Measurements from ENCODE around the gene ABLIM2.

The ABLIM2 gene

GRCh38 chr4:8177956-8178355, 19.3 kb upstream of the ABLIM2 start:
- intact Hi-C loops (cut with DNase I), result no loop called here
- no peak for DNase-seq

DNA sequence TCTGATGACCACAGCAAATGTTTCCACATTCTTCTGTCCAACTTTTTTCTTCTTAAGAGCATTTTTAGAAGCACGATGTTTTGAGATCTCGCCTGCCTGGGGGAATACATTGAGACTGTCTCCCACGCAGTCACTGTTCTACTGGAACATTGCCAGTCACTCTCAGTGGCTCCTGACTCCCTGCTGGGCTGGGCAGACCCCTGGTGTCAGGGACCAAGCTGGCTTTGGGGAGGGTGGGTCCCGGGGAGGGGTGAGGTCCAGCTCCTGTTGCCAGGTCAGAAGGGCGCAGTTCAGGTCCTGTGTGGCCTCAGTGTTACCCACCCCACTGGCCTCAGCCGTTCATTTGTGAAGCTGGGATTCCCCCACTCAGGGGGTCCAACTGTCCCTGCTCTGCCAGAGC, 18.9 kb upstream of the ABLIM2 start:
- intact Hi-C loops (cut with DNase I), result no loop called here
- peak in 1 of 10 donors; percentile 37 for DNase-seq

GRCh38 chr4:8176547-8177399, 18.2 kb upstream of the ABLIM2 start:
- intact Hi-C loops (cut with DNase I), result no loop called here
- peak in 3 of 10 donors; percentile 31 to 85 (median 57) for DNase-seq

DNA sequence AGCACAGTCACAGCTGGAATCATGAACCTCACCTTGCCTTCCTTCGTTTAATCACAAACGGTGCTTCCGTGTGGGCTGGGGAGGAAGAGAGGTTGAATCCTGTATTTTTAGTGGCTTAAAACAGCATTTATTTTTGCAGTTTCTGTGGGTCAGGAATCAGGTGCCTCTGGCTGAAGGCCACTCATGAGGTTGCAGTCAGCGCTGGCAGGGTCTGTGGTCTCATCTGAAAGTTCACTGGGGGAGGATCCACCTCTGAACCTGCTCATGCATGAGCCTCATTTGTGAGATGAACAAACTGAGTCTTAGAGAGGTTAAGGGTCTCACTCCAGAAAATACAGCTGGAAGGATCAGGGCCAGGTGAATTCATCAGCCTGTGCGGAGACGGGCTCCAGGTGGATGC, 17.1 kb upstream of the ABLIM2 start:
- no peak for DNase-seq
- intact Hi-C loops (cut with DNase I), result no loop called here

DNA sequence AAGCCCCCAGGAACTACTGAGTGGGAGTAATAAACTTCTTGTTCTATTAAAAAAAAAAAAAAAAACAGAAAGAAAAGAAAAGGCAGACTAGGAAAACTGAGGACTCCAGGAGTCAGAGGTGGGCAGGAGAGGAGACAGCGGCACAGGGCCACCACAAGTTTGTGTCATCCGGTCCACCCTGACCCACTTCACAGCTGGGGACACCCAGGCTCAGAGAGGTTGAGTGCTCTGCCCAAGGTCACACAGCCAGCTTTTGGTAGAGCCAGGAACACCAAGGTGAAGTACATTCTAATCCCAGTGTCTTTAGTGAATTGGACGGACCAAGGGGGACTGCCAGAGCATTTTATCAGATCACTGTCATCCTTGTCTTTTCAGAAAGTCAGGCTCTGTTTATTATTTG, 16.4 kb upstream of the ABLIM2 start:
- intact Hi-C loops (cut with DNase I), result no loop called here
- peak in 1 of 10 donors; percentile 63 for DNase-seq

DNA sequence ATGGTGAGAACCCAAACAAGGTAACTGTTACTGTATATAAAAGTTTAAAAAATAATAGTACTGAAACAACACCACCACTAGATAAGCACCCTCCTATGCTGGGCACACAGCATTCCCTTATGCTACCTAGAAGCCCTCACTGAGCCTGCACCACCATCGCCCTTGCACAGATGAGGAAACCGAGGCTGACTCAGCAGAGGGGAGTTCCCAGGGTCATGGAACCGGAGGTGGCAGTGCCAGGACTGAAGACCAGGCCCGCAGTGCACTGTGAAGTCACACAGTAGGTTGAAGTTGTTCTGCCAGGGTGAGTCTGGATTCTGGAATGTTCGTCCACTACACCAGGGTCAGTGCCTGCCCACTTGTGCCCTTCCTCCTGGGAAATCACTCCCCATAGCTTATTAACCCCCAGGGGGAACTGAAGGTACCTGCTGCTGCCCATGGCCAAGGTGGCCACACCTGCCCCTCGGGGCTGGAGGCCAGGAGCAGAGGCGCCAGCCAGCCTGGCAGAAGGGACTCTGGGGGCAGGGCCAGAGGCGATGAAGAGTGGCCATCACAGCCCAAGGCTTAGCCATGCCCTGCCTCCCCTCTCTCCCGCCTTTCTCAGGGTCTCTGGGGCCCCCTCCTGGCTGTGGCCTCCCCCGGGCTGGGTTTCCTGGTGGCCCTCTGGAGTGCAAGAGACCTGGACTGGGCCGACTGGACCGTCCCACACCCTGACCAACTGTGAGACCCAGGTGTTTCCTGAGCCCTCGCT, 15.1 kb upstream of the ABLIM2 start:
- intact Hi-C loops (cut with DNase I), result no loop called here

DNA sequence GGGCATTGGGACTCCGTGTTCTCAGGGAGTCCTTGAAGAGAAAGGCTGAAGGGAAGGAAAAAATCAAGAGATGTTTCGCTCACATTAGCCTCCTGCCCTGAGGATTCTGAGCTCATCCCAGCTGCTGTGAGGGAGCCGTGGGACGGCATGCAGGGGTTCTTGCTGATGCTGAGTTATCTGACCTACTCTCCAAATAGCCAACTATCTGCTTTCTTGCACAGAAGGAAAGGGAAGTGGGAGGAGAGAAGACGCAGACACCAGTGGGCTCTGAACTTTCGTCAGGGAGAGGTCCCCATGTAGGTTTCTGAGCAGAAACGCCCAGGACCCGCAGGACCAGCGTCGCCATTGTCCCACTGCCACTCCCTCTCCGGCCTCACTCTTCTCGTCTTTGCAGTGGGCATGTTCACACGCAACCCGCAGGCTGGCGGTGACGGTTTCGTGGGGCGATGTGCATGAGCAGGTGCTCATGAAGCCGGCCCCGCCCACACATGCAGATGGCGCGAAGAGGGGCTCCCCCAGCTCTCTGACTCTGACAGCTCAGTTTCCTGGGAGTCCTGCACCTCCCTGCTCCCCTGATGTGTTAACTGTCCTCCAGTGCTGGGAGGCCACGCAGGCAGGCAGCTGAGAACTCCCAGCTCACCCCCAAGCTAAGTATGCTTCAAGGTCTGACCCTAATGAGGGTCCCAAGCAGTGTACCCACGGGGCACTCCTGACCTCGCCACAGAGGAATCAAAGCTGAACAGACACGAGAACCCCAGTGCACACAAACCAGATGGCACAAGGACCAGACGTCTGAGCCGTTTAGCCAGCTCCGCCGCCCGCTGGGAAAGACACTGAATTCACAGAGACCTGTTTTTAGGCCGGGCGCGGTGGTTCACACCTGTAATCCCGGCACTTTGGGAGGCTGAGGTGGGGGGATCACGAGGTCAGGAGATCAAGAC, 13.6 kb upstream of the ABLIM2 start:
- no peak for DNase-seq
- intact Hi-C loops (cut with DNase I), result no loop called here

More for the DNA sequence above, 15.1 kb upstream of the ABLIM2 start:
- peak in 1 of 10 donors; percentile 47 for DNase-seq

GRCh38 chr4:8171266-8171665, 12.7 kb upstream of the ABLIM2 start:
- intact Hi-C loops (cut with DNase I), result no loop called here
- no peak for DNase-seq

GRCh38 chr4:8170341-8170740, 11.7 kb upstream of the ABLIM2 start:
- DNase-seq, result no peak
- intact Hi-C loops (cut with DNase I), result no loop called here

DNA sequence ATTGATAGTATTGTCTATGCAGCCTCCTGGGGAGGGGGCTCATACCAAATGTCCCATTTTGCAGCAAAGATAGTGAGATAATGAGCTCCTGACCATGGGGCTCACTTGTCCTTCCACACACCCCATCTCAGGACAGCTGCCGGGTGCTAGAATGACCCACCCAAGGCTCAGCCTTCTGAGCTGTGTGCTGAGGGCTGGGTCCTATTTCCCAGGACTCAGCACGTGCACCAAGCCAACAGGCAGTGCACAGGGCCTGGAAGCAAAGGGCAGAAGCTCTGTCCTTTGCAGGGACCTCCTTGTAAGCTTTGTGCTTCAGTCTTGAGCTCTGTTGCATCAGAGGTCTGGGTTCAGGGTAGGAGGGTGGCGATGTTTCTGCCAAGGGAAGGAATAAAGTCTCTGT, 11.2 kb upstream of the ABLIM2 start:
- no peak for DNase-seq
- intact Hi-C loops (cut with DNase I), result no loop called here

DNA sequence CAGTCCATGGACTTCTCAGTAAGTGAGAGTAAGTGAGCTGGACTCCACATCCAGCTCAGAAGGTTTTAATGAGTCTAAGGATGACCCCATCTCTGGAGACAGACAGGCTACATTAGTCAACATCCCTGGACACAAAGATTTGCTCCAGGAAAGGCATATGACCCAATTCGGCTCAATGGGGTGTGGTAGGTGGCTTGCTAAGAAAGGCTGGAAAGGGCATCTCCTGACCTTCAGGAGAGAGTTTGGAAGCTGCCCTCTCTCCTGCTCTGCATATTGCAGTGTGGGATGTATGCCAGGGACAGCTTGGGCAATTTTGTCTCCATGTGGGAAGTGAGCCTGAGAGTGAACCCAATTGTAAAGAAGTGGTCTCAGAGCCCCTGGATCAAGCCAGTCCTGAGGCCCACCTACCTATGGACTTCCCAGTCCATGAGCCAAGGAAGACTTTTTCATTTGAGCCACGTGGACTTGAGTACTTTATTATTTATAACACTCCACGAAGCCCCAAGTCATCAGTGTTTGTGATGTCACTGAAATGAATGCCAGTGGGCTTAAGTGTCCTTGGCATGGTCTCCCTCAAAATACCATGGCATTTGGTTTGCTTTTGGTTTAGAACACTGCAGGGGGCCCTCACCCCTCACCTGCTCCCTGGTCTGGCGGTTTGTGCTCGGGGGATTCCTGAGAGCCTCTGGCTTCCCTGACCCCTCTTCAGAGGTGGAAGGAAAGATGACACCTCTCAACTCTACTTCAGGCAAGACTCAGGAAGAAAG, 10.4 kb upstream of the ABLIM2 start:
- intact Hi-C loops (cut with DNase I), result no loop called here
- DNase-seq, result no peak

GRCh38 chr4:8168232-8168631, 9.6 kb upstream of the ABLIM2 start:
- intact Hi-C loops (cut with DNase I), result no loop called here

DNA sequence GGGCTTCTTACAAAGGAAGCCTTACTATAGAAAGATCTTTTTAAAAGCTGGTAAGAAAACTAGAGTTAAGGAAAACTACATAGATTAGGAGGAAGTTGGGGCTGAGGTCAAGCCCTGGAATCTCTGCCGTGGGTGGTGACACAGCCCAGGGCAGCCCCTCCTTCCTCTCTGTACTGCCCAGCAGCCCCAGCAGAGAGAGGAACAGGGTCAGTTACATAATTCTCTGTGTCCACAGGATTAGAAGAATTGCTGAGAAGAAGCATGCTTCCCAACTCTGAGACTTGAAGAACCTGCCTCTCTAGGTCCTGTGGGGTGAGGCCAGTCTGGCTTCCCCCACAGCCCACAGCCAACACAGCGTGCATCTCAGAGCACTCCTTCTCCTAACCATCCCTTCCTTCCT, 9.2 kb upstream of the ABLIM2 start:
- intact Hi-C loops (cut with DNase I), result no loop called here
- DNase-seq, result peak in 1 of 10 donors; percentile 84

More at GRCh38 chr4:8168232-8168631, 9.6 kb upstream of the ABLIM2 start:
- no peak for DNase-seq

DNA sequence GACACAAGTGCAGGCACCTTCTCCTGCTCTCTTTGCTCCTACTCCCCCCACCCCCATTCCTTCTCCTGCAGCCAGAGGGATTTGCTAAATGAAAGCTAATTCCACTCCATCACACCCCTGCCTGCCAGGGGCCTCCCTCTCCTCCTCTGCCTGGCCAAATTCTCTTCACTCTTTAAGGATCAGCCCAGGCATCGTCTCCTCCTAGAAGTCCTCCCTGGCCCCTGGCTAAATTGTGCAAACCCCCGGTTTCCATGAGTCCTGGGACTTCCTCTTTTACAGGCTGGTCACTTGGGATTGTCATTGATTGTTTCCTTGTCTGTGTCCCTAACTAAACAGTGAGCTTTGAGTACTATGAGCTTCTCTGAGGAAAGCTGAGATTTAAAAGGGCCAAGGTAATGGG, 8.7 kb upstream of the ABLIM2 start:
- DNase-seq, result no peak

DNA sequence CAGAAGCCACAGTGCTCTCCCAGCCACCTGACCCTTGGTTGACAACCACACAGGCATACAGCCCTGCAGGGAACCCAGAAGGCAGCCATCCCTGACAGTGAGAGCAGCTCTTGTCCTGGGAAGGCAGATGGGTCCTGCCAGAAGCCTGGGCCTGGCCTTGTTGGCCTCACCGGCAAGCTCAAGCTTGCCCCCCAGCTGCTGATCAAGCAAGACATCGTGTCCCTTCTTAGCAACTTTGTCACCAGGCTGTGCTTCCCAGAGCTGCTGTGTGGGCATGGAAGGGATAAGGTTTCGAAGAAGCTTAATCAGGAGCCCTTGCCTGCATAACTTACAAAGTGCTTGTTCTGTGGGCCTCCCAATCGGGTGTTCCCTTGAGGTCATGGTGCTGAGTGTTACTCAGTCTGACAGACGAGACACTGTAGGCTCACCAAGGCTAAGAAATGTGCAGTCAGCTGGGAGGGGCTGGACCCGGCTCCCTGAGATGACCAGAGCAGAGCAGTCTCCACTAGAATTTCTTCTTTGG, 6.8 kb upstream of the ABLIM2 start:
- DNase-seq, result no peak
- intact Hi-C loops (cut with DNase I), result no loop called here

More for the DNA sequence above, 8.7 kb upstream of the ABLIM2 start:
- intact Hi-C loops (cut with DNase I), result no loop called here

GRCh38 chr4:8164687-8165086, 6.1 kb upstream of the ABLIM2 start:
- peak in 1 of 10 donors; percentile 79 for DNase-seq
- intact Hi-C loops (cut with DNase I), result no loop called here

- peak in 1 of 10 donors; percentile 77 for DNase-seq
- intact Hi-C loops (cut with DNase I), result no loop called here
These were observed 5.6 kb upstream of the ABLIM2 start for GRCh38 chr4:8164194-8164565.

- intact Hi-C loops (cut with DNase I), result no loop called here
- no peak for DNase-seq
These were observed 5.0 kb upstream of the ABLIM2 start for GRCh38 chr4:8163436-8164193.

- no peak for DNase-seq
- intact Hi-C loops (cut with DNase I), result no loop called here
These were observed 4.4 kb upstream of the ABLIM2 start for GRCh38 chr4:8163026-8163425.

All from posterior cingulate gyrus (tissue), 11 donors.